Fibroblast of peridontal ligament (primary cell): Measurements from ENCODE around the gene CDC34.
A peak's percentile ranks its signal among the peaks of the same experiment; 100 is the strongest.

Experiments
- DNase-seq: peaks from one replicate; pipeline ENCODE4 v3.0.0-alpha.2; 2010; ENCODE audit errors: extremely low read depth

CDC34 gene, protein sequence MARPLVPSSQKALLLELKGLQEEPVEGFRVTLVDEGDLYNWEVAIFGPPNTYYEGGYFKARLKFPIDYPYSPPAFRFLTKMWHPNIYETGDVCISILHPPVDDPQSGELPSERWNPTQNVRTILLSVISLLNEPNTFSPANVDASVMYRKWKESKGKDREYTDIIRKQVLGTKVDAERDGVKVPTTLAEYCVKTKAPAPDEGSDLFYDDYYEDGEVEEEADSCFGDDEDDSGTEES

GRCh38 chr19:531753-532560 lies at the start of gene CDC34:
Gene CDC34, plus strand, starts transcription at chr19:531760. Its CDS starts 172 bp downstream, at chr19:531932.
- no peak for DNase-seq

DNA sequence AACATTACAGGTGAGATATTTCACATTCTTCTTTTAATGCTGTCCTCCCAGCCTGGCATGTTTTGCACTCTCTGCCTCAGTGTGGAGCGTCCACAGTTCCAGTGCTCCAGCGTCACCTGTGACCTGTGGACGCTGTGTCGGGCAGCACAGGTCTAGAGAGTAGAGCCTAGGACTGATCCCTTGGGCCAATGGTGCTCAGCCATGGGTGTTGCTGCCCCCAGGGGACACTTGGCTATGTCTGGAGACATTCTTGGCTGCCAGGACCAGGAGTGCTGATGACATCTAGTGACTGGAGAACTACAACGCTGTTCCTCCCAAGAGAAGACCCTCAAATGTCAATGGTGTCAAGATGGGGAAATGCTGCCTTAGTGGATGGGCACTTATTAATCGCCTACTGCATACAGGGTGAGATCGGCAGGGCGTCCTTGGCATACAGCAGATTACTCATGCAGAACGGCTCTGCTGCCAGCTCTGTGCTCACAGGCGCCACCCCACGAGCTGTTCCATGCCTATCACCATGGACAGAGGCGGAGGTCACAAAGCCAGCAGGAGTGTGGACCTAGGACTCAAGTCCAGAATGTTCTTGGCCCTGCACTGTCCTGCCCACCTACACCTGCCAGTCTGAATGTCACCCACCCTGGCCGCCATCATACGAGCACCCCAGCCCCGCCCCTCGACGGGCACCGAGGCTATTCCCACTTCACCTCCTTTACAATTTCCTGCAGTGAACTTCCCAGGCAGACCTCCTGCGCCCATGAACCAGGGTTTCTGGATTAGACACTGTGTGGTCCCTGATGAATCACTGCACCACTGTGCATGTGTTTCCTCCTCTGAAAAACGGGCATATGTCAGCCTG lies 49.1 kb upstream of the CDC34 start:
- no peak for DNase-seq

DNA sequence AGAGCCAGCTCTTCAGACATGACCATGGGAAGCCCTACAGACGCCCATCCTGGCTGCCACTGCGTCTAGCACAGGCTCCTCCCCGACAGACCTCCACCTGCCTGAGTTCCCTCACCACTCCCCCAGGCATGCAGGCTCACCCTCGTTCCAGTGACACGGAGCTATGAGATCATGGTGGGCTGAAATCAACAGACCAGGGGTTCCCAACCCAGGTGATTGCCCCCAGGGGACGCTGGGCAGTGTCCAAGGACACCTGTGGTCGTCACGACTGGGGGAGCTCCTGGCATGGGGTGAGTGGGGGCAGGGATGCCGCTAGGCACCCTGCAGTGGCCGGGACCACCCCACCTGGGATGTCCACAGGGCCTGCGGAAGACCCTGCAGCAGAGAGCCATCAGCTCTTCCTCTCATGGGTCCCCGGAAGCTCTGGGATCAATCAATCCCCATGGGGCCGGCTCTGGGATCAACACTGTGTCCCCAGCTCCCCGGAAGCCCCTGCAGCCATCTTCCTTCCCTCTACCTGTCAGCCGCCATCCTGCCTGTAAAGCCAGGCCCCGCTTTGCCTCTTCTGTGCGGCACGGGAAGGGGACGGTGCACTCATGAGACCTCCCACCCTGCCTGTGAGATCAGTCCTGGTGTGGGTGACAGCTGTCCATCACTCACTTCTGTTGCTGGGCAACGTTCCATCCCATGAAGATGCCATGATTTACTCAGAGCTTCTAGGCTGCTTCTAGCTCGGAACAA lies 48.1 kb upstream of the CDC34 start:
- DNase-seq: no peak

DNA sequence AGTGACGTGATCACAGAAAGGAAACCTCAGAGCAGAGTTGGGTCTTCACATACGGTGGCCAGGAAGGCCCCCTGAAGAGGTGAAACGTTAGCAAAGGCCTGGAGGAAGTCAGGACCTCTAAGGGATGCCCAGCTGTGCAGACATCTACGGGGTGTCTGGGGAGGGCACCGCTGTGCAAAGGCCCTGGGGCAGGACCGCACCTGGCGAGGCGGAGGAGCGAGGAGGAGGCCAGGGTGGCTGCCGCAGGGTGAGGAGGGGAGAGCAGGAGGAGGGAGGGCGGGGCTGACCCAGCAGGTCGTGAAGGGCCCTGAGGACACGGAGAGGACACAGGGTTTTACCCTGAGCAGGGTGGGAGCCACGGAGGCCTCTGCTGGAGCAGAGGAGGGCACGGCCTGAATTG lies 47.1 kb upstream of the CDC34 start:
- no peak for DNase-seq

DNA sequence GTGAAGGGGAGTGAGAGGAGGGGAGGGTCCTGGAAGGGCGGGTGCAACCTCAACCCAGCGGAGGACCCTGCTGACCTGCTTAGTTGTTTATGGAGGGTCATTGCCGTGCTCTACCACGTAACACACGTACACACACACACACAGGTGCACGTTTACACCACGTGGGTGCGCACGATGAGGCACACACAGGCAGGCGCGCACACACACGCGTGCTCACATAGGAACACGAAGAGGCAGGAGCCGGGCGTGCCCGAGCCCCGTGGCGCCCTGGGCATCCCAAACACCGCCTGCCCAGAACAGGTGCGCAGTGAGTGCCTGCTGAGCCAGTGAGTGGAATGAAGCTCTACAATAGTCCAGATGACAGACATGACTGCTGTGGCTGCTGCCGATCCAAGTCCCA lies 46.5 kb upstream of the CDC34 start:
- DNase-seq: no peak

- DNase-seq: no peak
Measured at GRCh38 chr19:485583-486236, 45.9 kb upstream of the CDC34 start.

DNA sequence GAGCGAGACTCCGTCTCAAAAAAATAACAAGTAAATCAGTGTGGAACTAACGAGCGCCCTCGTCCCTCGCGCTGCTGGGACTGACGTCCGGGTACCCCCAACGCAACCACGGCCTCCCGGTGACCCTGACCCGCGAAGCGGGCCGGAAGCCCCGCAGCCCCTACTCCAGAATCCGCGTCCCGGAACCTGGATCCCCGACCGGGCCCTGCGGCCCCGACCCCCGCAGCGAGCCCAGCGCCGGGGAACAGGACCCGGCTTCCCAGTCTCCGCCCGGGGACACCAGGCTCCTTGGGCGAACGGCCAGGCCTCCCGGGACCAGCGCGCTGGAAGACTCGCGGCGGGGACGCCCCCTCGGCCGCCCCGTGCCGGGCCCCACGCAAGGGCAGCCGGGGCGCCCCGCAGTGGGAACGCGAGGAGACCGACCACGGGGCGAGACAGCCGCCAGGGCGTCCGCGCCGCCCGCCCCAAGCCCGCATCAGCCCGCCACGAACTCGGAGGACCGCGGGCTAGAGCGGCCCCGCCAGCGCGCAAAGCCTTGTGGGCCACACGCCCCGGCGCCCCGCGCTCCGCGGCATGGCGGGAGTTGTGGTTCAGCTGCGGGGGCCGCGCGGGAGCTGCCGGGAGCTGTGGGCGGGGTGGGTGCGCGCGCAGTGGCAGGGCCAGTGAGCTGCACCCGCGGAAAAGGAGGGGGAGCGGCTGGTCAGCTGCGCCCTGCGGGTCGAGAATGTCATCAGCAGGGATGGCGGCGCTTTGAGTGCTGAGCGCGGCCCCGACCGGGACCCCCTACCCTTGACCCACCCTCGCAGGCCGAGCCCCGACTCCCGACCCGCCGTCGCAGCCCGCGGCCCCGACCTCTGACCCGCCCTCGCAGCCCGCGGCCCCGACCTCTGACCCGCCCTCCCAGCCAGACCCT lies 42.8 kb upstream of the CDC34 start:
- peak; percentile 89 for DNase-seq

DNA sequence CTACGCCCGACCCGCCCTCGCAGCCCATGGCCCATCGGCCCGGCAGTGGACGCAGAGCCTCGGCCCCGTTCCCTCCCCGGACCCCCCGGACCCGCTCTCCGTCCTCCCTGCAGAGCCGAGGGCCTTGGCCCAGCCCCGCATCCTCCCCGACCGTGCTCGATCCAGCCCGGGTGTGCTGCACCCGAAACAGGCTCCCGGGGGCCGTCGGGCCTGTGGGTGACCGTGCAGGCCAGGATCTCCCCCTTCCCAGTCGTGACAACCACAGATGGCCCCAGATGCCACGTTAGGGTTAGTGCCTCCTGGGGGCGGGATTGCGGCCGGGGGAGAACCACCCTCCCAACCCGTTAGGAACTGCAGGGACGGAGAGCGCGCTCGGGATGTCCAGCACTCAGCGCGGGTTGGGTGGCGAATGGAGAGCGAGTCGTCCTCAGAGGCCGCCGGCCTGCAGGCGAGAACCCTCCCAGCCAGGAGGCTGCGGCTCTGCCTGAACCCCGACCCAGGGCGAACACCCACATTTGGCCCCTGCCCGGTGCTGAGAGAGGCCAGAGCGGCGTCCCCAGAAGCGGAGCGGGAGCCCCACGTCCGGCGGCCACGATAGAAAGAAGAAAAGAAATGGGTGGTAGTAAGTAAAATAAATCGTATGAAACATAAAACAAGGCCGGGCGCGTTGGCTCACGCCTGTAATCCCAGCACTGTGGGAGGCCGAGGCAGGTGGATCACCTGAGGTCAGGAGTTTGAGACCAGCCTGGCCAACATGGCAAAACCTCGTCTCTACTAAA lies 42.0 kb upstream of the CDC34 start:
- DNase-seq: peak; percentile 33

GRCh38 chr19:491146-491741 lies 40.3 kb upstream of the CDC34 start:
- DNase-seq: peak; percentile 8

- DNase-seq: no peak
Measured at GRCh38 chr19:492091-492531, 39.4 kb upstream of the CDC34 start.

DNA sequence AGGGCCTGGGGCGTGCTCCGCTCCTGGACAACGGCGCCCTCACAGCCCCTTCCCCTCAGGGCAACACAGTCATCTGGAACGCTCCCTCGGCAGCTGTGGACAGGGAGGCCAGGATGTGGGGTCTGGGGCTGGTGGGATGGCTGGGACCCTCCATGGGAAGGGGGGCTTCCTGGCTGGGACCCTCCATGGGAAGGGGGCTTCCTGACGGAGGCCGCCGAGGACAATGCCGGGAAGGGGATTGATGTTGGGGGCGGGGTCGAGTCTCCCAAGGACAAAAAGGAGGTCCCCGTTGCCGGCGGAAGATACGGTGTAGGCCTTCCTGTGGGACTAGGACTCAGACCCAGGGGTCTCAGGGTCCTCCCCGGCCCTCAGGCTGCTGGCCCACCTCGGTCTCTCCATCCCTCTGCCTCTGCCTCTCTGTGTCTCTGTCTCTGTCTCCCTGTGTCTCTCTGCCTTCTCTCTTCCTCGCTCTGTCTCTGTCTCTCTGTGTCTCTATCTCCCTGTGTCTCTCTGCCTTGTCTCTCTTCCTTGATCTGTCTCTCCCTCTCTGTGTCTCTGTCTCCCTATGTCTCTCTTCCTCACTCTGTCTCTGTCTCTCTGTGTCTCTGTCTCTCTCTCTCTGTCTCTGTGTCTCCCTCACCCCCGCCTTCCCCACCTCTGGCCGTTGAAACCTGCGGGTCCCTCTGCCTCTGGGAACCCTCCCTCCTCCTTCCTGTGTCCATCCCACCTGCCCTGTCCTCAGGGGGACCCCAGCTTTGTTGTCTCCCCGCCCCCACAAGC lies 38.0 kb upstream of the CDC34 start:
- no peak for DNase-seq

GRCh38 chr19:494171-495080 lies 37.1 kb upstream of the CDC34 start:
- no peak for DNase-seq

DNA sequence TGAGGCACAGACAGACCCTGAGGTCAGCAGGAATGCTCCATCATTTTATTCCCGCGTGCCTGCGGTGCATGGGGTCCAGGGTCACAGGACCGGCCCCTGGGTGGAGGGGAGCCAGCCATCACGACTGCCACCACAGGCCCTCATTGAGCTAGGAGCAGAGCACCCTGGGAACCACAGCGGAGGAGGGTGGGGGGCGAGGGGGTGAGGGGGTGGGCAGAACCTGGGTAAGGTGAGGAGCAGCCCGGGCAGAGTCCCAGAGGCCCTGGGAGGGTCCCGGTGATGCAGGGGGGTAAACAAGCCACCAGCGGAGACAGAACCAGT lies 36.5 kb upstream of the CDC34 start:
- DNase-seq: no peak

GRCh38 chr19:495402-496111 lies 36.0 kb upstream of the CDC34 start:
- DNase-seq: peak; percentile 14

- DNase-seq: no peak
Measured at GRCh38 chr19:496112-496665, 35.4 kb upstream of the CDC34 start, which contains the start of gene MADCAM1. Gene MADCAM1, plus strand, starts transcription at chr19:496486. Its CDS starts 14 bp downstream, at chr19:496500.

DNA sequence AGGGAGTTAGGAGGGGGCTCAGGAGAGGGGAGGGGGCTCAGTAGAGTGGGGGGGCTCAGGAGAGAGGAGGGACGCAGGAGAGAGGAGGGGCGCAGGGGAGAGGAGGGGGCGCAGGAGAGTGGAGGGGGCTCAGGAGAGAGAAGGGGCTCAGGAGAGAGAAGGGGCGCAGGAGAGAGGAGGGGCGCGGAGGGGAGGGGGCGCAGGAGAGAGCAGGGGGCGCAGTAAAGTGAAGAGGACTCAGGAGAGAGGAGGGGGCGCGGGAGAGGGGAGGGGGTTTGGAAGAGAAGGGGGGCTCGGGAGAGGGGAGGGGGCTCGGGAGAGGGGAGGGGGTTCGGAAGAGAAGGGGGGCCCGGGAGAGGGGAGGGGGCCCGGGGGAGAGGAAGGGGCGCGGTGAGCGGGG lies 34.6 kb upstream of the CDC34 start:
- DNase-seq: no peak
